Gastrocnemius medialis (tissue), 4 donors: Measurements from ENCODE around the gene NUDT10.
"Not testable (repeated sequence)": the region's sequence is repeated elsewhere in the genome, so short reads cannot be mapped to it uniquely, and the experiment has no call there.

Source experiments
- CTCF ChIP-seq, 5 experiments: fragments of 450-650 bp in 3 of 5; fragments of 200-600 bp in 2 of 5; sonication (generic) in 2 of 5; IDR thresholded peaks in 4 of 5; conservative IDR thresholded peaks in 1 of 5; 1 replicate in 4 of 5; 2 replicates in 1 of 5; pipeline ENCODE4 v1.5.1; 2016 to 2019; ENCODE audit warnings: antibody characterized with exemption in 5 of 5, mild to moderate bottlenecking in 3 of 5, moderate library complexity in 3 of 5
- POLR2A ChIP-seq, 2 donors: fragments of 450-650 bp; IDR thresholded peaks; one replicate each; pipeline ENCODE4 v1.6.1; 2017; ENCODE audit warnings: antibody characterized with exemption in 2 of 2, mild to moderate bottlenecking in 2 of 2, moderate library complexity in 2 of 2

GRCh38 chrX:51332943-51333785, 542 bp downstream of the NUDT10 start:
- TF ChIP-seq POLR2A (IDR thresholded peaks at IDR 0.05); CTCF (IDR thresholded peaks at IDR 0.05 in 4 of 5, conservative IDR thresholded peaks at IDR 0.05 in 1 of 5): not testable (repeated sequence)
